Ovary (tissue), 9 donors: ENCODE measurements around the gene CACNA2D1. TPM values are rescaled to one million over a fixed set of nuclear protein-coding genes. Genes with fewer than 3 reads are reported as not detected.
"Not testable (repeated sequence)": the region's sequence is repeated elsewhere in the genome, so short reads cannot be mapped to it uniquely, and the experiment has no call there.

Experiments used
- DNase-seq, 5 donors: peaks; one replicate each; pipeline ENCODE4 v3.0.0-alpha.2; 2019 to 2020
- H3K27ac ChIP-seq, 2 donors: fragments of 200-600 bp; one replicate each; pipeline versions ENCODE4 v1.5.1 to v1.8.0; 2019 to 2022
- H3K27me3 ChIP-seq: fragments of 200-600 bp; one replicate; pipeline ENCODE4 v1.8.0; 2022
- H3K36me3 ChIP-seq: fragments of 200-600 bp; sonication (generic); one replicate; pipeline ENCODE4 v1.5.1; 2019
- H3K4me1 ChIP-seq: one replicate; pipeline ENCODE4 v1.8.1; 2013; ENCODE audit warnings: mild to moderate bottlenecking, moderate library complexity; ENCODE audit not compliant: insufficient read depth
- H3K4me3 ChIP-seq: fragments of 200-600 bp; sonication (generic); one replicate; pipeline ENCODE4 v1.5.1; 2017
- H3K9me3 ChIP-seq, 2 donors: fragments of 200-600 bp in 1 of 2; sonication (generic) in 1 of 2; one replicate each; pipeline versions ENCODE4 v1.5.1 to v1.8.1; 2013 to 2019; ENCODE audit warnings: mild to moderate bottlenecking in 1 of 2, moderate library complexity in 1 of 2
- CTCF ChIP-seq, 3 donors: fragments of 450-650 bp in 2 of 3; fragments of 200-600 bp in 1 of 3; IDR thresholded peaks; one replicate each; pipeline versions ENCODE4 v1.5.1 to v1.8.0; 2016 to 2022; ENCODE audit warnings: antibody characterized with exemption in 3 of 3, mild to moderate bottlenecking in 1 of 3
- EP300 ChIP-seq: sonication (generic); formaldehyde crosslinking; IDR thresholded peaks from one replicate; pipeline ENCODE4 v1.6.1; 2017; ENCODE audit warnings: antibody characterized with exemption
- POLR2A ChIP-seq: fragments of 450-650 bp; IDR thresholded peaks from one replicate; pipeline ENCODE4 v1.6.1; 2017; ENCODE audit warnings: antibody characterized with exemption, mild to moderate bottlenecking, moderate library complexity
- WGBS, 3 donors: extraction: QIAGEN DNeasy Blood & Tissue Kit in 1 of 3; methylation state at CpG; one replicate each; pipeline versions ENCODE4 v1.1.5 to v1.1.7; 2013 to 2017; 5-methylcytosine and 5-hydroxymethylcytosine counted together
- intact Hi-C, 4 donors: fragments of 100-400 bp; cut with DNase I; formaldehyde crosslinking; loops; one replicate each; pipeline versions ENCODE4 v1.11.0 to v1.15.1; 2022 to 2023
- polyA plus RNA-seq, 2 donors: library from polyadenylated mRNA; stranded (reverse); fragments of 200-250 nt in 1 of 2; fragments of 350-450 nt in 1 of 2; fragmentation: Illumina TruSeq in 1 of 2; extraction: RNeasy Lipid Tissue Mini Kit (QIAGEN cat#74804) in 1 of 2; gene quantifications; one replicate each; pipeline ENCODE4 v1.2.3, GENCODE V29; 2013 to 2014
- total RNA-seq, 7 donors: library from RNA; depleted of rRNA in 2 of 7; stranded (reverse); fragments of >200 nt in 2 of 7; fragmentation: NEBNext Ultra II Directional in 3 of 7; extraction: Animal tissue kit (Norgen Biotek cat#: 25700) in 3 of 7; gene quantifications; one replicate each; pipeline versions ENCODE4 v1.1.0 to v1.2.4, GENCODE V29; 2016 to 2023
- donor health status: DM: no; HTN: no; CAD: no; lungs with moderate emphysema.
- donor health status: DM: no; HTN: no; CAD: no.
- donor health status: Bipolar disorder and iron deficiency.
- donor health status: DM: yes; HTN: yes; CAD: no.
- donor health status: DM: no; HTN: no; CAD: no.
- donor health status: DM: yes; HTN: yes; CAD: no.

The CACNA2D1 gene
- total and polyA plus RNA-seq, 9 donors, result 6.6 to 34.2 (median 18.8) TPM

DNA sequence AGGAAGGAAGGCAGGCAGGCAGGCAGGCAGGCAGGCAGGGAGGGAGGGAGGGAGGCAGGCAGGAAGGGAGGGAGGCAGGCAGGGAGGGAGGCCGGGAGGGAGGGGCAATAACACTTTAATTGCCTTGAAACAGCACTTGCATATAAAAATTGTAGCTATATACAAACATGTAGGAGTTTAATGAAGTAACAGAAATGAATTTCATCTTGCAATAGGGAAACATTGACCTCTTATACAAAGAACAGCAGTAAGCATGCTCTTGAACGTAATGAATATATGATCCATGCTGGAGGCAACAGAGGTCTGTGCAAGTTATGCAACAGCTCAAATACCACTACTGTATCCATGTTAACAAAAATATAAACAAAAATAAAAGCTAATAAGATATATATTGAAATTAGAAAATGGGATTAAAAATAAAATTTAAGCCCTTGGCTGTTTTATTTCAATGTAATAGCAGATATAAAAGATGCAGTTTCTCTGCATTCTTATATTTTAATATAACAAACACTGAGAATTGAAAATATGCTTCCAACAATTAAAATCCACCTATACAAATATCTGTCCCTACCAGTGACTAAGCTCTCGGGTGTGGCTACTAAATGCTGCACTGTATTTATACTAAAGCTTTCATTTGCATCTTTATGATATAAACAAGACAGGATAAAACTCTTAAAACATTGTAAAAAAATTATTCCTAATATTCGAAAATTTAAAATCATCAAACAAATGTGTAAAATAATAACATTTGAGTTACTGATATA lies 50.3 kb downstream of the CACNA2D1 start:
- Histone ChIP-seq H3K27ac (no peak overlapping the region), H3K36me3 (no peaks in the 10 kb centered on the region), H3K9me3 (no peaks in the 10 kb centered on the region), H3K4me1 (no peaks in the 10 kb centered on the region), H3K27me3 (no peaks in the 10 kb centered on the region), H3K4me3 (no peak overlapping the region)
- no peak for DNase-seq
- WGBS, 3 donors, result 91 to 93% (median 93%) methylated on average over 4 of the region's 4 CpGs
- TF ChIP-seq EP300, result no peak
- TF ChIP-seq CTCF (IDR thresholded peaks at IDR 0.05), result no peak
- no peak for TF ChIP-seq POLR2A
- intact Hi-C loops, result no loop called here

GRCh38 chr7:82390936-82391335 lies 52.6 kb downstream of the CACNA2D1 start:
- H3K4me1 ChIP-seq, result no peaks in the 10 kb centered on the region
- H3K36me3 ChIP-seq, result no peaks in the 10 kb centered on the region
- intact Hi-C loops, result no loop called here
- H3K9me3 ChIP-seq, result no peaks in the 10 kb centered on the region
- no peak overlapping the region for H3K4me3 ChIP-seq
- DNase-seq, result no peak
- TF ChIP-seq POLR2A, result no peak
- no peak for TF ChIP-seq CTCF (IDR thresholded peaks at IDR 0.05)
- TF ChIP-seq EP300, result no peak
- H3K27ac ChIP-seq, result no peak overlapping the region
- H3K27me3 ChIP-seq, result no peaks in the 10 kb centered on the region

DNA sequence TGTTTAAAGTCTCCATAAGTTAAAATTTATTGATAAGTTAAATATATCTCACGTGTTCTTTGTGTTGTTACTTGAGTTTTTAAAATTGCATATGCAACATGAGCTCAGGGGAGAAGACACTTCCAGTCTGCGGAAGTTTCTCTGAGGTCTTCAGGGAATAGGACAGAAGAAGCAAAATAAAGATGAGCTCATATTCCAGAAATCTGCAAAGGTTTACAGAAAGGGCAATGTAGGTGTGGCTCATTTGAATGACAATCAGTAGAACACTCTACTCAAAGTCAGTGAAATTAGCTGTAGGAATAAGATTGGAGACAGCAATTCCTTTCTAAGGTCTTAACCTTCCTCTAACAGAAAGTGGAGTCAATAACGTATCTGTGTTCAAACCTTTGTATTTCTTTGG lies 53.7 kb downstream of the CACNA2D1 start:
- Histone ChIP-seq H3K9me3 (no peaks in the 10 kb centered on the region), H3K36me3 (no peaks in the 10 kb centered on the region), H3K4me3 (no peak overlapping the region), H3K27me3 (no peaks in the 10 kb centered on the region), H3K4me1 (no peaks in the 10 kb centered on the region), H3K27ac (no peak overlapping the region)
- no peak for DNase-seq
- 91 to 94% (median 92%) methylated on average over 3 of the region's 3 CpGs for WGBS, 3 donors
- intact Hi-C loops, result no loop called here
- no peak for TF ChIP-seq CTCF (IDR thresholded peaks at IDR 0.05)
- no peak for TF ChIP-seq POLR2A
- TF ChIP-seq EP300, result no peak

DNA sequence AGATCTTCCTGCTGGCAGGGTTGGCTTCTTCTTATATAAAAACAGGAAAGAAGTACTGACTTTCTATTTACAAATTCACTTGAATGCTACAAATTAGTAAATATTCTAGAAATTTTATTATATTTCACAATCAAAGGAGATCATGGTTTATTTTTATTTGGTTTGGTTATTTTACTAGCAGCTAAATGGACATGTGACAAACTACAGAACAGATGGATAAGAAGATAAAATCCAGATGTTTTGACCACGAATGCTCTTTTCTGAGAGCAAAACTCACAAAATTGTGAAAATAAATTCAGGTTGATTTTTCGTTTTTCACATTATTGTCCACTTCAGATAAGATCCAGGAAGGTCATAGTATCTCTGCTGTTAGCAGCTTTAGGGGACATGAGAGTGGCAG lies 55.4 kb downstream of the CACNA2D1 start:
- no peak overlapping the region for H3K27ac ChIP-seq
- no peaks in the 10 kb centered on the region for H3K36me3 ChIP-seq
- TF ChIP-seq EP300, result no peak
- TF ChIP-seq POLR2A, result no peak
- no peak for TF ChIP-seq CTCF (IDR thresholded peaks at IDR 0.05)
- no peaks in the 10 kb centered on the region for H3K9me3 ChIP-seq
- H3K27me3 ChIP-seq, result no peaks in the 10 kb centered on the region
- no peak for DNase-seq
- no peak overlapping the region for H3K4me3 ChIP-seq
- intact Hi-C loops, result no loop called here
- no peaks in the 10 kb centered on the region for H3K4me1 ChIP-seq
- WGBS, 3 donors, result 68 to 78% (median 75%) methylated on average over 2 of the region's 2 CpGs

DNA sequence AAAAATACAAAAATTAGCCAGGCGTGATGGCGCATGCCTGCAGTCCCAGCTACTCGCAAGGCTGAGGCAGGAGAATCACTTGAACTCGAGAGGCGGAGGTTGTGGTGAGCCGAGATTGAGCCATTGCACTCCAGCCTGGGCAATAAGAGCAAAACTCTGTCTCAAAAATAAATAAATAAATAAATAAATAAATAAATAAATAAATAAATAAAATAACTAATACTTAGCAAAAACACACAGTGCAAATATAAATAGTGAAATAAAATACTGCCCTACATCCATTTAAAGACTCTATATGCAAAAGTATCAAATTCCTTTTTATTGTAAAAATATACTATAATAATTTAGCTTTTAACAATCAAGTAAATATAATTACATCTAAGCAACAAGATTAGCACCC lies 57.0 kb downstream of the CACNA2D1 start:
- H3K4me3 ChIP-seq, H3K36me3 ChIP-seq, H3K27ac ChIP-seq, DNase-seq, H3K4me1 ChIP-seq, H3K27me3 ChIP-seq, H3K9me3 ChIP-seq, intact Hi-C loops: not testable (repeated sequence)
- WGBS, 3 donors, result 96 to 99% (median 96%) methylated on average over 6 of the region's 6 CpGs
